ENCODE results near the gene C4orf50.

DNA sequence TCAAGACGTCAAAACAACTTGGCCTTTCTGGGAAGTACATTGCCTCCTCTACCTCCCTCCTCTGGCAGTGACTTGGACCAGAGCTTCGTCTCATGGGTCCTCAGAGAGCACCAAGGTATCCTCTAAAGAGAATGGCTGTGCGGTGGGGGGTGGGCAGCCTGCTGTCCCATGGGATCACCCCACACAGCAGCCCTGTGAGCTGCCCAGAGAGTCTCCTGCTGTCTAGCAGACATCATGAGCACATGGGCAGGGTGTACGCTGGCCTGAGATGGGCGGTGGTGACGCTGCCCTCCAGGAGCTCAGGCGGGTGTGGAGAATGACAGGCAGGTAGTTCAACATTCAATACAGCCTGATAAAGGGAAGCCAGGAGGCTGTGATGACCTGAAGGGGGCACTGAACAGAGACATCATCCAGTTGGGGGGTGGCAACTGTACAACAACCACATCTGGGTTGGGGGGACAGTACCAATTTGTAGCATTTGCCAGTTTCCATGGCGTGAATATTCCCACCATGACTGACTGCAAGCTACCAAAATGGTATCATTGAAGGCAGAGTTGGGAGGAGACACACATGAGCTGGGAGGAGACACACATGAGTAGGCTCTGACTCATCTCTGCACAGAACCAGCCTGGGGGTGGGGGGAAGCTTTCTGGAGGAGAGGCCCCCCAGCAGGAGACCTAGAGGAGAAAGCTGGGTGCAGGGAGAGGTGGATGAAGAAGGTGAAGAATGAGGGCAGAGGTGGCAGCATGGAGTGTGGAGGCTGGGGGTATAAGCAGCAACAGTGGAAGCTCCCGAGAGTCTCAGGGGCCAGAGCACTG lies 35.9 kb downstream of the C4orf50 start:
- TF ChIP-seq TAF1 (IDR thresholded peaks at IDR 0.05; ENCODE audit: borderline replicate concordance, insufficient read depth, low read length) (no peak), SIN3A (IDR thresholded peaks at IDR 0.05; ENCODE audit: borderline replicate concordance, insufficient read depth, low read length) (no peak), POLR2AphosphoS5 (IDR thresholded peaks at IDR 0.05; ENCODE audit: low read depth, low read length) (no peak)

Data from PFSK-1 (cell line).